ENCODE data around the gene CHAT.

GRCh38 chr10:49633327-49634068, 19.7 kb downstream of the CHAT start:
- TF ChIP-seq, protein P1, sequence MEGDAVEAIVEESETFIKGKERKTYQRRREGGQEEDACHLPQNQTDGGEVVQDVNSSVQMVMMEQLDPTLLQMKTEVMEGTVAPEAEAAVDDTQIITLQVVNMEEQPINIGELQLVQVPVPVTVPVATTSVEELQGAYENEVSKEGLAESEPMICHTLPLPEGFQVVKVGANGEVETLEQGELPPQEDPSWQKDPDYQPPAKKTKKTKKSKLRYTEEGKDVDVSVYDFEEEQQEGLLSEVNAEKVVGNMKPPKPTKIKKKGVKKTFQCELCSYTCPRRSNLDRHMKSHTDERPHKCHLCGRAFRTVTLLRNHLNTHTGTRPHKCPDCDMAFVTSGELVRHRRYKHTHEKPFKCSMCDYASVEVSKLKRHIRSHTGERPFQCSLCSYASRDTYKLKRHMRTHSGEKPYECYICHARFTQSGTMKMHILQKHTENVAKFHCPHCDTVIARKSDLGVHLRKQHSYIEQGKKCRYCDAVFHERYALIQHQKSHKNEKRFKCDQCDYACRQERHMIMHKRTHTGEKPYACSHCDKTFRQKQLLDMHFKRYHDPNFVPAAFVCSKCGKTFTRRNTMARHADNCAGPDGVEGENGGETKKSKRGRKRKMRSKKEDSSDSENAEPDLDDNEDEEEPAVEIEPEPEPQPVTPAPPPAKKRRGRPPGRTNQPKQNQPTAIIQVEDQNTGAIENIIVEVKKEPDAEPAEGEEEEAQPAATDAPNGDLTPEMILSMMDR (IDR thresholded peaks at IDR 0.05) = no peak
- TF ChIP-seq POLR2A (IDR thresholded peaks at IDR 0.05) = no peak

Measured in body of pancreas (tissue), 4 donors.